Measurements from ENCODE around the gene PPP1R3A.
"Not testable (repeated sequence)": the region's sequence is repeated elsewhere in the genome, so short reads cannot be mapped to it uniquely, and the experiment has no call there.

The PPP1R3A gene, protein sequence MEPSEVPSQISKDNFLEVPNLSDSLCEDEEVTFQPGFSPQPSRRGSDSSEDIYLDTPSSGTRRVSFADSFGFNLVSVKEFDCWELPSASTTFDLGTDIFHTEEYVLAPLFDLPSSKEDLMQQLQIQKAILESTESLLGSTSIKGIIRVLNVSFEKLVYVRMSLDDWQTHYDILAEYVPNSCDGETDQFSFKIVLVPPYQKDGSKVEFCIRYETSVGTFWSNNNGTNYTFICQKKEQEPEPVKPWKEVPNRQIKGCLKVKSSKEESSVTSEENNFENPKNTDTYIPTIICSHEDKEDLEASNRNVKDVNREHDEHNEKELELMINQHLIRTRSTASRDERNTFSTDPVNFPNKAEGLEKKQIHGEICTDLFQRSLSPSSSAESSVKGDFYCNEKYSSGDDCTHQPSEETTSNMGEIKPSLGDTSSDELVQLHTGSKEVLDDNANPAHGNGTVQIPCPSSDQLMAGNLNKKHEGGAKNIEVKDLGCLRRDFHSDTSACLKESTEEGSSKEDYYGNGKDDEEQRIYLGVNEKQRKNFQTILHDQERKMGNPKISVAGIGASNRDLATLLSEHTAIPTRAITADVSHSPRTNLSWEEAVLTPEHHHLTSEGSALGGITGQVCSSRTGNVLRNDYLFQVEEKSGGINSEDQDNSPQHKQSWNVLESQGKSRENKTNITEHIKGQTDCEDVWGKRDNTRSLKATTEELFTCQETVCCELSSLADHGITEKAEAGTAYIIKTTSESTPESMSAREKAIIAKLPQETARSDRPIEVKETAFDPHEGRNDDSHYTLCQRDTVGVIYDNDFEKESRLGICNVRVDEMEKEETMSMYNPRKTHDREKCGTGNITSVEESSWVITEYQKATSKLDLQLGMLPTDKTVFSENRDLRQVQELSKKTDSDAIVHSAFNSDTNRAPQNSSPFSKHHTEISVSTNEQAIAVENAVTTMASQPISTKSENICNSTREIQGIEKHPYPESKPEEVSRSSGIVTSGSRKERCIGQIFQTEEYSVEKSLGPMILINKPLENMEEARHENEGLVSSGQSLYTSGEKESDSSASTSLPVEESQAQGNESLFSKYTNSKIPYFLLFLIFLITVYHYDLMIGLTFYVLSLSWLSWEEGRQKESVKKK

GRCh38 chr7:113918946-113919345 is at the start of gene PPP1R3A:
PPP1R3A (minus strand) TSS chr7:113919009; CDS start chr7:113918996, 13 bp downstream.
- no peaks in the 10 kb centered on the region for H3K9me3 ChIP-seq (ENCODE audit: control insufficient read depth, insufficient read depth, low read depth, low read length)
- no peak within 1 kb of the TSS for H3K4me3 ChIP-seq (ENCODE audit: low read depth, low read length)
- no peaks in the 10 kb centered on the region for H3K36me3 ChIP-seq (ENCODE audit: control insufficient read depth, insufficient read depth, low read length)
- H3K9ac ChIP-seq (ENCODE audit: low read length), result no peak within 1 kb of the TSS
- H3K4me1 ChIP-seq (ENCODE audit: control insufficient read depth, insufficient read depth, low read length), result no peaks in the 10 kb centered on the region
- H3K27me3 ChIP-seq (ENCODE audit: control insufficient read depth, insufficient read depth, low read length), result no peaks in the 10 kb centered on the region
- no peak within 1 kb of the TSS for H3K27ac ChIP-seq (ENCODE audit: low read depth, low read length)

DNA sequence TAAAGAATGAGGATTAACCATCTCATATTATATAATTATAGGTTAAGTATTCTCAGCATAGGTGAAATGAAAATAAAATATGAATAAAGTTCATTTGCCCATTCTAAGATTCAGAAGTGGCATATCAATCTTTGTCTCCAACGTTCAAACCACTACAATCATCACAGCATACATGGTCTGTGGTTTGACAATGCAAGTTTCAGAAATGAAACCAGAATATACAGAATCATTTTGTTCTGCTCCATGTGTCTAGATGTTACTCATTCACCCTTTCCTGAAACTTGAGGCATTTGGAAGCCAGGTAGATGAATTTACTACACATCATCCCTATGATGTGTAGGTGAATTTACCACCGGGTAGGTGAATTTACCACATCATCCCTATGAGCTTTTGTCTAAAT is 44.5 kb upstream of the PPP1R3A start:
- Histone ChIP-seq H3K9ac (ENCODE audit: low read length) (no peak overlapping the region), H3K4me3 (ENCODE audit: low read depth, low read length) (no peak overlapping the region), H3K27me3 (ENCODE audit: control insufficient read depth, insufficient read depth, low read length) (no peaks in the 10 kb centered on the region), H3K4me1 (ENCODE audit: control insufficient read depth, insufficient read depth, low read length) (no peaks in the 10 kb centered on the region), H3K36me3 (ENCODE audit: control insufficient read depth, insufficient read depth, low read length) (no peaks in the 10 kb centered on the region), H3K9me3 (ENCODE audit: control insufficient read depth, insufficient read depth, low read depth, low read length) (peaks cover 13% of the 10 kb centered on the region), H3K27ac (ENCODE audit: low read depth, low read length) (no peak overlapping the region)

DNA sequence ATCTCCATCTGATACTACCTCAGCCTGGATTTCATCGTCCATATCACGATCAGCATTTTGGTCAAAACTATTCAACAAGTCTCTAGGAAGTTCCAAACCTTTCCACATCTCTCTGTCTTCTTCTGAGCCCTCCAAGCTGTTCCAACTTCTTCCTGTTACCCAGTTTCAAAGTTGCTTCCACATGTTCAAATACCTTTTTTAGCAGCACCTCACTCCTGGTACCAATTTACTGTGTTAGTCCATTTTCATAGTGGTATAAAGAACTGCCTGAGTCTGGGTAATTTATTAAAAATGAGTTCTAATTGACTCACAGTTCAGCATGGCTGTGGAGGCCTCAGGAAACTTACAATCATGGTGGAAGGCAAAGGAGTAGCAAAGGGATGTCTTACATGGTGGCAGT is 41.1 kb upstream of the PPP1R3A start:
- H3K36me3 ChIP-seq (ENCODE audit: control insufficient read depth, insufficient read depth, low read length), result no peaks in the 10 kb centered on the region
- no peak overlapping the region for H3K27ac ChIP-seq (ENCODE audit: low read depth, low read length)
- no peak overlapping the region for H3K9ac ChIP-seq (ENCODE audit: low read length)
- no peak overlapping the region for H3K4me3 ChIP-seq (ENCODE audit: low read depth, low read length)
- H3K9me3 ChIP-seq (ENCODE audit: control insufficient read depth, insufficient read depth, low read depth, low read length), result peaks cover 16% of the 10 kb centered on the region
- H3K4me1 ChIP-seq (ENCODE audit: control insufficient read depth, insufficient read depth, low read length), result no peaks in the 10 kb centered on the region
- H3K27me3 ChIP-seq (ENCODE audit: control insufficient read depth, insufficient read depth, low read length), result no peaks in the 10 kb centered on the region

DNA sequence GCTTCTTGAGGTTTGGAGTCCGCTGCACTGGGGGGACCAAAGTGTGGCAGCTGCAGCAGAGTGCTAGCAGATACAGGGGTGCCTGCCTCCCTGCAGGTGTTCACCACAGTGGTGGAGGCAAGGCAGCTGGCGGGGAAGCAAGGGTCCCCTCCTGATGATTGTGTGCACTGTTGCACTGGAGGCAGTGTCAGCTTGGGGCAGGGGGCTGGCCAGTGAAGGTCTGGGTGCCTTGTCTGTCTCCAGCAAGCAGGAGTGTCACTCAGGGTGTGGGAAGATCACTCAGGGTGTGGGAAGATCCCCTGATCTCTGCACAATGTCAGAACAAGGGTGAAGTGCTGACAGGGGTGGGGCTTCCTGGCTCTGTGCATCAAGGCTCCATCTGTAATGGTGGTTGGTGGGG is 36.3 kb upstream of the PPP1R3A start:
- H3K36me3 ChIP-seq (ENCODE audit: control insufficient read depth, insufficient read depth, low read length), result no peaks in the 10 kb centered on the region
- H3K27me3 ChIP-seq (ENCODE audit: control insufficient read depth, insufficient read depth, low read length), result no peaks in the 10 kb centered on the region
- no peak overlapping the region for H3K4me3 ChIP-seq (ENCODE audit: low read depth, low read length)
- peaks cover 21% of the 10 kb centered on the region for H3K9me3 ChIP-seq (ENCODE audit: control insufficient read depth, insufficient read depth, low read depth, low read length)
- no peak overlapping the region for H3K9ac ChIP-seq (ENCODE audit: low read length)
- no peak overlapping the region for H3K27ac ChIP-seq (ENCODE audit: low read depth, low read length)
- no peaks in the 10 kb centered on the region for H3K4me1 ChIP-seq (ENCODE audit: control insufficient read depth, insufficient read depth, low read length)

DNA sequence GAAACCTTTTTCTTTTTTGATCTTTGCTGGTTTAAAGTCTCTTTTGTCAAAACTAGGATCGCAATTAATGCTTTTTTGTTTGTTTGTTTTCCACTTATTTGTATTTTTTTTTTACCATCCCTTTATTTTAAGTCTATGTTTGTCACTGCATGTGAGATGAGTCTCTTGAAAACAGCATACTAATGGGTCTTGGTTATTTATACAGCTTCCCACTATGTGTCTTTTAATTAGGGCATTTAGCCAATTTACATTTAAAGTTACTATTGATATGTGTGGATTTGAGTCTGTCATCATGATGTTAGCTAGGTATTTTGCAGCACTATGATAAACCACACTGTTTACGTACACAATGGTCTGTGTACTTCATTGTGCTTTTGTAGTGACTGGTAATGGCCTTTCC is 34.7 kb upstream of the PPP1R3A start:
- Histone ChIP-seq H3K9ac (ENCODE audit: low read length) (no peak overlapping the region), H3K4me1 (ENCODE audit: control insufficient read depth, insufficient read depth, low read length) (no peaks in the 10 kb centered on the region), H3K27ac (ENCODE audit: low read depth, low read length) (no peak overlapping the region), H3K4me3 (ENCODE audit: low read depth, low read length) (no peak overlapping the region), H3K27me3 (ENCODE audit: control insufficient read depth, insufficient read depth, low read length) (no peaks in the 10 kb centered on the region), H3K9me3 (ENCODE audit: control insufficient read depth, insufficient read depth, low read depth, low read length) (peaks cover 11% of the 10 kb centered on the region), H3K36me3 (ENCODE audit: control insufficient read depth, insufficient read depth, low read length) (no peaks in the 10 kb centered on the region)

DNA sequence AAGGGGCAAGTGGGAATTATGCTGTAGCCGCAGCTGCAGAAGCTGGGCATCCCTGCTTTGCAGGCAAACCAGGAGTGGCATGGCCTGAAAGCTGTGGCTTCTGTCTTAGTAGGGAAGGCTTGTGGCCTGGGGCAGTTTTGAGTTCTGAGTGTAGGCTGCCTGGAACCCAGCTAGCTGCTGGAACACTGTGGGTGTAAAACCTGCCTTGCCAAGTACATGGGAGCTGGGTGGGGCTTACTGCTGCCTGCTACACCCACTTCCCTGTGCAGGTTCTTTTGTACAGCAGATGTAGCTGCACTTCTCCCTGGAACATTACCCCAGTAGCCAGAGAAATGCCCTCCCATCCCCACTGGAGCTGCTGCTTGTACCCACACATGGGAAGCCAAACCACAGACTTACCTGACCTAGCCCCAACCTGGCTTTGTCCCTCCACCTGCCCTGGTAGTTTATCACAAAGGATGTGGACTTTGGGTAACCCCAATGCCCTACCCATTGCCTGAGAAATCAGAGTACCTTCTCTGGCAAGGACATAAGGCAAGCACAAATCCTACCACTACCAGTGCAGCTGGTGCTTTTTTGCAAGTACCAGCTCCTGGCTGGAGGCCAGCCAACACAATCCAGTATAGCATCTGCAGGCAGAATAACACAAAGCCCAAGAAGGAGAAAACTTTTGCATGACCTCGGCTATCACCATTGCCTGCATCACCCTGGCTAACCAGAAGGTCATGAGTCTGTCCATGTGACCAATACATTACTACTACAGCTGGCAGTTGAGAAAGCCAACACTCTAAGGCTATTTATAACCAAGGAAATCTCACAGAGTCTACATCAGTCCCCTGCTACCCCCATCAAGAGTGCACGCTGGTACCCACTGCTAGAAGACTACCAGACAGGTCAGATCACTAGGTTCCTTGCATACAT is 26.5 kb upstream of the PPP1R3A start:
- Histone ChIP-seq H3K27ac (ENCODE audit: low read depth, low read length) (no peak overlapping the region), H3K27me3 (ENCODE audit: control insufficient read depth, insufficient read depth, low read length) (no peaks in the 10 kb centered on the region), H3K36me3 (ENCODE audit: control insufficient read depth, insufficient read depth, low read length) (no peaks in the 10 kb centered on the region)

GRCh38 chr7:113936982-113937381 is 18.2 kb upstream of the PPP1R3A start:
- H3K4me1 ChIP-seq (ENCODE audit: control insufficient read depth, insufficient read depth, low read length), result no peaks in the 10 kb centered on the region
- H3K27me3 ChIP-seq (ENCODE audit: control insufficient read depth, insufficient read depth, low read length), result no peaks in the 10 kb centered on the region
- no peaks in the 10 kb centered on the region for H3K36me3 ChIP-seq (ENCODE audit: control insufficient read depth, insufficient read depth, low read length)
- no peak overlapping the region for H3K4me3 ChIP-seq (ENCODE audit: low read depth, low read length)
- no peak overlapping the region for H3K27ac ChIP-seq (ENCODE audit: low read depth, low read length)
- H3K9ac ChIP-seq (ENCODE audit: low read length), result no peak overlapping the region
- H3K9me3 ChIP-seq (ENCODE audit: control insufficient read depth, insufficient read depth, low read depth, low read length), result 0 out of 2 replicates have a peak, but pooled peaks cover 5% of the 10 kb centered on the region

More for the DNA sequence above, 26.5 kb upstream of the PPP1R3A start:
- no peak overlapping the region for H3K4me3 ChIP-seq (ENCODE audit: low read depth, low read length)
- H3K9ac ChIP-seq (ENCODE audit: low read length), result no peak overlapping the region
- no peaks in the 10 kb centered on the region for H3K4me1 ChIP-seq (ENCODE audit: control insufficient read depth, insufficient read depth, low read length)
- no peaks in the 10 kb centered on the region for H3K9me3 ChIP-seq (ENCODE audit: control insufficient read depth, insufficient read depth, low read depth, low read length)

DNA sequence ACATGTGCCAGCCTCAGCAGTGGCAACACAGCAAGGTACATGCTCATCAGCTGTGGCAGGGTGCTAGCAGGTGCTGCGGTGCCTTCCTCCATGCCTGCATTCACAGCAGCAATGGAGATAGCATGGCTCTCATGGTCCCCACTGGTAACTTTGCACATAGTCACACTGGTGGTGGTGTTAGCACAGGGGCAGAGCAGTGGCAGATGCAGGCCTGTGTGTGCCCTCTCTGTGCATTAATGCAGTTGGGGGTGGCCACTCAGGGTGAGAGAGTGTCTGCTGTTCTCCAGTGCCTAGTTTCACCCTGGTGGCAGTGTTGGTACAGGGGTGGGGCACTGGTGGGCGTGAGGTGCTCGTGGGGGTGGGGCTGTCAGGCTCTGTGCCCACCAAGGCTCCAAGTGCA is 17.7 kb upstream of the PPP1R3A start:
- Histone ChIP-seq H3K9me3 (ENCODE audit: control insufficient read depth, insufficient read depth, low read depth, low read length) (0 out of 2 replicates have a peak, but pooled peaks cover 9% of the 10 kb centered on the region), H3K9ac (ENCODE audit: low read length) (no peak overlapping the region), H3K27me3 (ENCODE audit: control insufficient read depth, insufficient read depth, low read length) (no peaks in the 10 kb centered on the region), H3K27ac (ENCODE audit: low read depth, low read length) (no peak overlapping the region), H3K4me1 (ENCODE audit: control insufficient read depth, insufficient read depth, low read length) (no peaks in the 10 kb centered on the region), H3K36me3 (ENCODE audit: control insufficient read depth, insufficient read depth, low read length) (no peaks in the 10 kb centered on the region), H3K4me3 (ENCODE audit: low read depth, low read length) (no peak overlapping the region)

DNA sequence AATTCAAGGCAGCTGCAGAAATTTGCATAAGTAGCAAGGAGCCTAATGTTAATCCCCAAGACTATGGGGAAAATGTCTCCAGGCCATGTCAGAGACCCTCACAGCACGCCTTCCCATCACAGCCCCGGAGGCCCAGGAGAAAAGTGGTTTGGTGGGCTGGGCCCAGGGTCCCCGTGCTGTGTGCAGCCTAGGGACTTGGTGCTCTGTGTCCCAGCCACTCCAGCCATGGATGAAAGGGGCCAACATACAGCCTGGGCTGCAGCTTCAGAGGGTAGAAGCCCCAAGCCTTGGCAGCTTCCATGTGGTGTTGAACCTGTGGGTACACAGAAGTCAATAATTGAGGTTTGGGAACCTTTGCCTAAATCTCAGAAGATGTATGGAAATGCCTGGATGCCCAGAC is 10.6 kb upstream of the PPP1R3A start:
- H3K36me3 ChIP-seq (ENCODE audit: control insufficient read depth, insufficient read depth, low read length); H3K4me3 ChIP-seq (ENCODE audit: low read depth, low read length); H3K9ac ChIP-seq (ENCODE audit: low read length); H3K27me3 ChIP-seq (ENCODE audit: control insufficient read depth, insufficient read depth, low read length); H3K4me1 ChIP-seq (ENCODE audit: control insufficient read depth, insufficient read depth, low read length); H3K27ac ChIP-seq (ENCODE audit: low read depth, low read length): not testable (repeated sequence)
- H3K9me3 ChIP-seq (ENCODE audit: control insufficient read depth, insufficient read depth, low read depth, low read length), result 0 out of 2 replicates have a peak, but pooled peaks cover 11% of the 10 kb centered on the region

GRCh38 chr7:113928112-113928511 is 9.3 kb upstream of the PPP1R3A start:
- 0 out of 2 replicates have a peak, but pooled peaks cover 11% of the 10 kb centered on the region for H3K9me3 ChIP-seq (ENCODE audit: control insufficient read depth, insufficient read depth, low read depth, low read length)
- H3K27ac ChIP-seq (ENCODE audit: low read depth, low read length), result no peak overlapping the region
- H3K4me3 ChIP-seq (ENCODE audit: low read depth, low read length), result no peak overlapping the region
- no peaks in the 10 kb centered on the region for H3K27me3 ChIP-seq (ENCODE audit: control insufficient read depth, insufficient read depth, low read length)
- H3K4me1 ChIP-seq (ENCODE audit: control insufficient read depth, insufficient read depth, low read length), result no peaks in the 10 kb centered on the region
- no peak overlapping the region for H3K9ac ChIP-seq (ENCODE audit: low read length)
- no peaks in the 10 kb centered on the region for H3K36me3 ChIP-seq (ENCODE audit: control insufficient read depth, insufficient read depth, low read length)

Measured in HUES6 (cell line).